GM23338 (cell line): ENCODE measurements around the gene ZFYVE27. TPM values are rescaled to one million over a fixed set of nuclear protein-coding genes. Genes with fewer than 3 reads are reported as not detected.
A peak's percentile ranks its signal among the peaks of the same experiment; 100 is the strongest.

Source experiments
- ATAC-seq: fragments of 200-7000 bp; cut with Tn5 transposase; 3 replicates; pipeline ENCODE4 v1.9.1; 2020
- DNase-seq: peaks from one replicate; pipeline ENCODE4 v3.0.0-alpha.2; 2015; ENCODE audit warnings: low spot score
- H2AFZ ChIP-seq: fragments of 200-600 bp; sonication (generic); 2 replicates; pipeline ENCODE4 v1.8.0; 2016; ENCODE audit warnings: antibody characterized with exemption, mild to moderate bottlenecking, moderate library complexity
- H3F3A ChIP-seq: fragments of 200-600 bp; sonication (generic); replicated peaks from 2 replicates; pipeline ENCODE4 v1.8.0; 2017; ENCODE audit warnings: antibody characterized with exemption, mixed run types, low read depth
- H3K27ac ChIP-seq: fragments of 200-600 bp; sonication (generic); 2 replicates; pipeline ENCODE4 v1.6.1; 2016; ENCODE audit warnings: low read depth
- H3K27me3 ChIP-seq: fragments of 200-600 bp; sonication (generic); 2 replicates; pipeline ENCODE4 v1.8.0; 2016; ENCODE audit warnings: mild to moderate bottlenecking, mixed run types, moderate library complexity; ENCODE audit not compliant: insufficient read depth
- H3K36me3 ChIP-seq: fragments of 200-600 bp; sonication (generic); 2 replicates; pipeline ENCODE4 v1.8.0; 2016; ENCODE audit warnings: mild to moderate bottlenecking; ENCODE audit not compliant: insufficient read depth
- H3K4me1 ChIP-seq: fragments of 200-600 bp; sonication (generic); 2 replicates; pipeline ENCODE4 v1.8.0; 2016; ENCODE audit warnings: mild to moderate bottlenecking, moderate library complexity; ENCODE audit not compliant: insufficient read depth
- H3K4me2 ChIP-seq: fragments of 200-600 bp; sonication (generic); 2 replicates; pipeline ENCODE4 v1.7.1; 2017; ENCODE audit warnings: mixed run types
- H3K4me3 ChIP-seq: fragments of 200-600 bp; sonication (generic); 2 replicates; pipeline ENCODE4 v1.6.1; 2016; ENCODE audit warnings: mixed run types
- H3K79me2 ChIP-seq: fragments of 200-600 bp; sonication (generic); replicated peaks from 2 replicates; pipeline ENCODE4 v1.8.0; 2017; ENCODE audit warnings: mild to moderate bottlenecking; ENCODE audit not compliant: insufficient read depth
- H3K9me2 ChIP-seq: fragments of 200-600 bp; sonication (generic); 2 replicates; pipeline ENCODE4 v1.8.0; 2017; ENCODE audit not compliant: insufficient read depth
- H4K20me1 ChIP-seq: fragments of 200-600 bp; sonication (generic); replicated peaks from 2 replicates; pipeline ENCODE4 v1.8.0; 2017; ENCODE audit warnings: mild to moderate bottlenecking; ENCODE audit not compliant: insufficient read depth
- H3K27ac Mint-ChIP-seq: 2 replicates; pipeline ENCODE4 v1.8.0; 2020; ENCODE audit warnings: inconsistent platforms, mild to moderate bottlenecking, moderate library complexity, mixed read lengths
- H3K27me3 Mint-ChIP-seq: 3 replicates; pipeline ENCODE4 v1.8.0; 2022; ENCODE audit warnings: low read depth, mild to moderate bottlenecking, moderate library complexity, mixed read lengths, inconsistent platforms; ENCODE audit not compliant: insufficient read depth, poor library complexity
- H3K36me3 Mint-ChIP-seq: 3 replicates; pipeline ENCODE4 v1.8.0; 2021; ENCODE audit warnings: low read depth, mild to moderate bottlenecking, inconsistent platforms, moderate library complexity, mixed read lengths
- H3K4me1 Mint-ChIP-seq: 3 replicates; pipeline ENCODE4 v1.8.0; 2020; ENCODE audit warnings: mild to moderate bottlenecking, inconsistent platforms, mixed read lengths
- H3K4me3 Mint-ChIP-seq: 3 replicates; pipeline ENCODE4 v1.8.0; 2021; ENCODE audit warnings: moderate library complexity, mild to moderate bottlenecking, inconsistent platforms, mixed read lengths
- H3K9me3 Mint-ChIP-seq: 3 replicates; pipeline ENCODE4 v1.8.0; 2020; ENCODE audit warnings: moderate library complexity, mild to moderate bottlenecking, inconsistent platforms, mixed read lengths
- CREB1 ChIP-seq: fragments of 250-450 bp; sonication (Bioruptor Pico); IDR thresholded peaks from 2 replicates; pipeline ENCODE4 v1.5.0; 2020; ENCODE audit warnings: low read depth, mild to moderate bottlenecking, moderate library complexity
- CTCF ChIP-seq, 2 experiments: fragments of 200-600 bp in 1 of 2; sonication (generic) in 1 of 2; conservative IDR thresholded peaks; 2 replicates each; pipeline versions ENCODE4 v1.5.1 to v1.6.1; 2016 to 2017; ENCODE audit warnings: antibody characterized with exemption in 2 of 2, low read depth in 2 of 2, mild to moderate bottlenecking in 2 of 2, moderate library complexity in 1 of 2
- ETS1 ChIP-seq: IDR thresholded peaks from 2 replicates; pipeline ENCODE4 v1.6.1; 2016; ENCODE audit warnings: antibody characterized with exemption
- EZH2 ChIP-seq: fragments of 200-600 bp; sonication (generic); IDR thresholded peaks from one replicate; pipeline ENCODE4 v1.8.0; 2017; ENCODE audit warnings: antibody characterized with exemption, mild to moderate bottlenecking, low read depth; ENCODE audit not compliant: unreplicated experiment
- EZH2phosphoT487 ChIP-seq: fragments of 200-600 bp; sonication (generic); IDR thresholded peaks from one replicate; pipeline ENCODE4 v1.8.1; 2018; ENCODE audit warnings: antibody characterized with exemption; ENCODE audit not compliant: unreplicated experiment
- JUNB ChIP-seq: IDR thresholded peaks from one replicate; pipeline ENCODE4 v1.6.1; 2016; ENCODE audit warnings: antibody characterized with exemption; ENCODE audit not compliant: unreplicated experiment
- NANOG ChIP-seq: IDR thresholded peaks from 2 replicates; pipeline ENCODE4 v1.6.1; 2016; ENCODE audit warnings: antibody characterized with exemption, borderline replicate concordance
- POLR2AphosphoS5 ChIP-seq: IDR thresholded peaks from 2 replicates; pipeline ENCODE4 v1.6.1; 2016; ENCODE audit warnings: antibody characterized with exemption, low read depth
- REST ChIP-seq: IDR thresholded peaks from one replicate; pipeline ENCODE4 v1.6.1; 2018; ENCODE audit warnings: antibody characterized with exemption; ENCODE audit not compliant: unreplicated experiment
- STAT1 ChIP-seq: IDR thresholded peaks from one replicate; pipeline ENCODE4 v1.6.1; 2016; ENCODE audit warnings: antibody characterized with exemption; ENCODE audit not compliant: unreplicated experiment
- ZNF114 ChIP-seq: fragments of 250-450 bp; sonication (Bioruptor Pico); IDR thresholded peaks from 2 replicates; pipeline ENCODE4 v1.5.0; 2020; ENCODE audit warnings: mild to moderate bottlenecking, moderate library complexity
- ZNF331 ChIP-seq: fragments of 250-450 bp; sonication (Bioruptor Pico); IDR thresholded peaks from 2 replicates; pipeline ENCODE4 v1.5.0; 2020; ENCODE audit warnings: low read depth, mild to moderate bottlenecking, moderate library complexity
- ZNF462 ChIP-seq: fragments of 250-450 bp; sonication (Bioruptor Pico); IDR thresholded peaks from 2 replicates; pipeline ENCODE4 v1.5.0; 2020; ENCODE audit warnings: mild to moderate bottlenecking, moderate library complexity
- polyA plus RNA-seq: library from polyadenylated mRNA; unstranded; fragments of >200 nt; fragmentation: Nextera tagmentation; extraction: Ambion mirVana; gene quantifications from 2 replicates; pipeline ENCODE4 v1.2.1, GENCODE V29; 2016
- total RNA-seq: library from RNA; depleted of rRNA; stranded (reverse); fragments of >200 nt; shearing (Covaris generic); gene quantifications from 2 replicates; pipeline ENCODE4 v1.2.3, GENCODE V29; 2014

ZFYVE27 gene
- total and polyA plus RNA-seq, 2 experiments from 2014 or later = 15.0 to 25.8 TPM

- H3K9me2 ChIP-seq = no peaks in the 10 kb centered on the region
- H3K27ac ChIP-seq = no peak overlapping the region
- H3K36me3 Mint-ChIP-seq = no peaks in the 10 kb centered on the region
- TF ChIP-seq ZNF114 (no peak), CTCF (conservative IDR thresholded peaks at IDR 0.05; ENCODE audit: low read depth in 2 of 2) (no peak), ZNF462 (CRISPR knock-in tag) (no peak), ZNF331 (CRISPR knock-in tag) (no peak), JUNB (no peak), POLR2AphosphoS5 (no peak), REST (no peak), STAT1 (no peak), NANOG (no peak), EZH2 (no peak), CREB1 (CRISPR knock-in tag) (no peak), ETS1 (no peak), EZH2phosphoT487 (no peak)
- no peak overlapping the region; the same call in 1 of the 2 replicates for H3K4me2 ChIP-seq
- H3K4me3 ChIP-seq = no peak overlapping the region
- peaks cover 25% of the 10 kb centered on the region for H3K4me1 ChIP-seq
- no peaks in the 10 kb centered on the region for H3F3A ChIP-seq
- H4K20me1 ChIP-seq = no peaks in the 10 kb centered on the region
- H3K9me3 Mint-ChIP-seq = no peaks in the 10 kb centered on the region
- ATAC-seq = peak; percentile 47
- H3K27me3 ChIP-seq = 0 out of 2 replicates have a peak, but pooled peaks cover 2% of the 10 kb centered on the region
- H3K27me3 Mint-ChIP-seq = peaks cover 14% of the 10 kb centered on the region
- H3K27ac Mint-ChIP-seq = 0 out of 2 replicates have a peak overlapping the region, but pooled peaks have one; percentile 23
- peak; percentile 38 for DNase-seq
- H3K4me3 Mint-ChIP-seq = no peak overlapping the region
- H3K36me3 ChIP-seq = no peaks in the 10 kb centered on the region; the same call in 1 of the 2 replicates
- peaks cover 27% of the 10 kb centered on the region for H3K4me1 Mint-ChIP-seq
- H3K79me2 ChIP-seq = no peaks in the 10 kb centered on the region
- H2AFZ ChIP-seq = peak overlapping the region; percentile 69
These were observed 41.7 kb downstream of the ZFYVE27 start for GRCh38 chr10:97778452-97779302.
